NCI-H146 treated with DMSO at 0.1 percent for 48 hours (cell line): ENCODE data around the gene KCNH4.
"Not testable (repeated sequence)": the region's sequence is repeated elsewhere in the genome, so short reads cannot be mapped to it uniquely, and the experiment has no call there.

ENCODE experiments used
- DNase-seq: peaks from one replicate; lab custom pipeline; 2025; ENCODE audit not compliant: unreplicated experiment; lab: John Stamatoyannopoulos, UW

The KCNH4 gene

GRCh38 chr17:42179335-42179734 lies 1.6 kb downstream of the KCNH4 start:
- DNase-seq = no peak

- no peak for DNase-seq
Observed at GRCh38 chr17:42178817-42179216, 2.1 kb downstream of the KCNH4 start.

GRCh38 chr17:42177684-42178083 lies 3.3 kb downstream of the KCNH4 start:
- DNase-seq = no peak

DNA sequence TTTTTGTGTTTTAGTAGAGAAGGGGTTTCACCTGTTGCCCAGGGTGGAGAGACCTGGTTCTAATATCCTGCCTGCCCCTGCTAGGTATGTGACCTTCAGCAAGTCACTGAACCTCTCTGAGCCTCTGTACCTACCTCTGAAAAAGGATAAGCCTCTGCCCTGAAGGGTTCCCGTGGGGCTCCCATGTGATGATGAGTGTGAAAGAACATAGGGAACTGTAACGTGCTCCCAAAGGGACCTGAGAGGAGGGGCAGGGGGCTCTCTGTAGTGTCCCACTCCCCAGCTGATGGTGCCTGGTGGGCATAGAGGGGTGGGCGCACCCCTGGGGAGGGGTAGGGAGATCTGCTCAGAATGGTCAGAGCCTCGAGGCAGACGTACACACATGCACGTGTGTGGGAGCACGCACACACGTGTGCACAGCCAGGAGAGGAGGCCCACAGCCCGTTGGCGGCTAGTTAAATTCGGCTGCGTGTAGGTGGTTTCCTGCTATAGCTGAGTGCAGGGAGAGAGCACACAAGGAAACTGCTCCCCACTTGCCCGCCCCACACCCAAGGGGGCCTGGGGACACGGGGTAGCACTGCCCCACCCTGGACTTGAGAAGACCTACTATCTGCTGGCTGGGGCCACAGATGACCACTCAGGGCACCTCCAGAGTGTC lies 6.7 kb downstream of the KCNH4 start:
- no peak for DNase-seq

- no peak for DNase-seq
Observed at GRCh38 chr17:42171831-42172230, 9.1 kb downstream of the KCNH4 start.

- no peak for DNase-seq
Observed at GRCh38 chr17:42169351-42169750, 11.6 kb downstream of the KCNH4 start.

GRCh38 chr17:42167807-42168206 lies 13.1 kb downstream of the KCNH4 start:
- DNase-seq = no peak

DNA sequence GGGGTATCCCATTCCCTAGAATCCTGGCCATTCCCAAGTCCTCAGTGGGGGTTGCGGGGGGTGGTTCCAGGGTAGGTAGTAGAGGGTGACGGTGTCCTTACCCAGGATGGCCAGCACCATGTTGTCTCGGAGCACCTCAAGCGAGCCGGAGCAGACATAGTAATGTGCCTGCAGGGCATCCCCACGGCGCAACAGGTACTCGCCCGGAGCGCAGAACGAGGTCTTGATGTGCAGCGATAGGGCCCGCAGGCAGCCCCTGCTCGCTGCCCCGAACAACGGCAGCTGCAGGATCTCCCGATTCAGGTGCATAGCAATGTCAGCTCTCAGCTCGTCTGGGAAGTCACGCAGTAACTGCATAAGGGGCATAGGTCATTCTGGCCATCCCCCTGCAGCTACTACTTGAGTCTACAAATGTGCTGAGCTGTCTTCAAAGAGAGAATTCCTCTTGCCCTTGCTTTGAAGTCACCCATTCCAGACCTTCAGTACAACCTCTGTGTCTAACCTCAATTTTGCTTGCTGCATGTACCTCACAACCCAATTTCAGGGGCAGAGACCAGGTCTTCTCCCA lies 14.7 kb downstream of the KCNH4 start:
- DNase-seq = no peak

- DNase-seq = no peak
Observed at GRCh38 chr17:42165751-42166150, 15.2 kb downstream of the KCNH4 start.

DNA sequence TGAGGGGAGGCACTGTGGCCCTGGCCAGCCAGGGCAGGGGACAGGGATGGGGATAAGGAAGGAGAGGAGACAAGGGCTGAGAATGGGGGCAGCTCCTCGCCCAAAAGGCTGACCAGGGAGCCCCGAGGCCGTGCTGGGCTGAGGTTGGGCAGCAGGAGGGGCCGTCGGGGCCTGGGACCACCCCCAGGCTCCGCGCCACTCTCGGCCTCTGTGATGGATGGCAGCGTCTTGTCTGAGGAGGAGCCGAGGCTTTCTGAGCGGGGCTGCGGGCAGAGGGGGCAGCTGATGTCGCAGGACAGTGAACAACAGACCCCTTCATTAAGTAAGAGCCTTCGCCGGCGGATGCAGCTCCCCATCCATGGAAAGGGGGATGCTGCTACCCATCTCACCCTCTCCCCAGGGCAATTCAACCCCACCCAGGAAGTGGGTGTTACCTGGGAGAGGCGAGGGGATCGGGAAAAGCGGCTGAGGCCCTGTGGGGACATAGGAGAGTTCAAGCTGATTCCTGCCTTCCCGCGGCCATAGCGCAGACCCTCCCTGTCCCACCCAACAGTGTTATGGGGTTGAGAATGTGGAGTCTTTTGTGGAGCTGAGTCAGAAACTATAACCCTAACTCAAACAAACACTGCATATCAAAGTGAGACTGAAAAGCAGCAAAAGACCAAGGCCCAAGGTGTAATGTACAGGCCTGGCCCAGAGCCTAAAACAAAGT lies 17.1 kb downstream of the KCNH4 start:
- no peak for DNase-seq

GRCh38 chr17:42163113-42163512 lies 17.8 kb downstream of the KCNH4 start:
- DNase-seq = no peak

DNA sequence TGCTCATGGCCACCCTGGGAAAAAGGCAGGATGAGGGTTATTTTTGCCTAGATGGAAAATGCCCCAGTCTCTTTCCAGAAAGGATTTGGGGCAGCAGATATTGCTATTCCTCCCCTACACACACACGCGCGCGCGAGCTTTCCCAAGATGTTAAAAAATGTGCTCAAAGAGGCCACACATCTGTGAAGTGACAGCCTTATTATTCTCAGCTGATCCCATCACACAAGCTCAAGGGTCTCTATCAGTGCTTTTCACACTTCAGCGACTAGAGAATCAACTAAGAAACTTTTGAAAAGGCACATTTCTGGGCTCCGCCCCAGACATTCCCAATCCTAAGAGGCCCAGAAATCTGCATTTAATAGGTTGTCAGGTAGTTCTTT lies 20.4 kb downstream of the KCNH4 start:
- no peak for DNase-seq

DNA sequence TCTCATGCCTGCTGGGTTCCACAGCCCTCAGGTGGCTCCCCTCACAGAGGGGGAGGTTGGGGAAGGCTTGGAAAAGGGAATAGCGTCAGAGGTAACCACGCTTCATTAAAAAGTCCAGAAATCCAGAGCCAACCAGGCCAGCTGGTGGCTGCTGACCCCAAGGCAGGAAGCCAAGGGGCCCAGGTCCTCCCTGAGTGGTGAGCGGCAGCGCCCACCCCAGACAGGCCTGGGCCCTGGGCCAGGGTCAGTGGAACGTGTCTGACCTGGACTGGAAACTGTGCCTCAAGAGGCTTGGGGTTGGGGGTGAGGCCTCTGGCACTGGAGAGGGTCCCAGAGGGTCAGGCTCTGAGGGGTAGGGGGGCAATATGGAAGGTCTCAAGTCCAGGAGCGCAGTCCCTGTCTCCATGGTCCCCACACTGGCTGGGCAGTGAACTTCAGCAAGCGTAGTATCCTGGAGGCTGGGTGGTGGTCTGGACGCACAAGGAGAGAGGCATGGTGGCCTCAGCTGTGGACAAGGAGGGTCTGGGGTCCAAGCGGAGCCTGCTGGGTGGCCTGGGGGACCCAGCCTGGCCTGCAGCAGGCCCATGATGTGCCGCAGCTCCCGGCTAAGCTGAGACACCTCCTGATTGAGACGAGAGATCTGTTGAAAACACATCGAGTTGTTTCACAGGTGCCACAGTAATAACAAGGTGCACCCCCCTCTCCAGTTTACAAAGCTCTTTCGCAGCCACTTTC lies 21.0 kb downstream of the KCNH4 start:
- no peak for DNase-seq

DNA sequence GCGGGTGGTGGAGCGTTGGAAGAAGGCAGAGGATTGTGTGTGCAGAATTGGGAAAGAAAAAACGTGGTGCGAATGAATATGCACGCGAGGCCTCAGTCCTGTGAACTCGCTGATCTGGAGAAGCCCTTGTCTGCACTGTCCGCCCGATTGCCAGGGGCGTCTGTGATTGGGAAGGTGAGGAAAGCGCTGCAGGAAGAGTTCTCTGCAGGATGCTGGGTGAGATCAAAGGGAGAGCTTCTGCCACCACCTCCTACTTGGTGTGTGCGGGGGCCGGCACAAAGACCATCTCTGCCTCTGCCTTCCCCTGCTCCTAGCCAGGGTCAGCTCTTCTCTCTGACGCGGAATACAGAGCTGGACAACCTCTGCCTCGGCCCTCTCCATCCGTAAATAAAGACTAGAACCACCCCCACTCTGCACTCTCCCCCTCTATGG lies 25.3 kb downstream of the KCNH4 start:
- no peak for DNase-seq

GRCh38 chr17:42153919-42154742 lies 26.8 kb downstream of the KCNH4 start:
- DNase-seq = no peak

DNA sequence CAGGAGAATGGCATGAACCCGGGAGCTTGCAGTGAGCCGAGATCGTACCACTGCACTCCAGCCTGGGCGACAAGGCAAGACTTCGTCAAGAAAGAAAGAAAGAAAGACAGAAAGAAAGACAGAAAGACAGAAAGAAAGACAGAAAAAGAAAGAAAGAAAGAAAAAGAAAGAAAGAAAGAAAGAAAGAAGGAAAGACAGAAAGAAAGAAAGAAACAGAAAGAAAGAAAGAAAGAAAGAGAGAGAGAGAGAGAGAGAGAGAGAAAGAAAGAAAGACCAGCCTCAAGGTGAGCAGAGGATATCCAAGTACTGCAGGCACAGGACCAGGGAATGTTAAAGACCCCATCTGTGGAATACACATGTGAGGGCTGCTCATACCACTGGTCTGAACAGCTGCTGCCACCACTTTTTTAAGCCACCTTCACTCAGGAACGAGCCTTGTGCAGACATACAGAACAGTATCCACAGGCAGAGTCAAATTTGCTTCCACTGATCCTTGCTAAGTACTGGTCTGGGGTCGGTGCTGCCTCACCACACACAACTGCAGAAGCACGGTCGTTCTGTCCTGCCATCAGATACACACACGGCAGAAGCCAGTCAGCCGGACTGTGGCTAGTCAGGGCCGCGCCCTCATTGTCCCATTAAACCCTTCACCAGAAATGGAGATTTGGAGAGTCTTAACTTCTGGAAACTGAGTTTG lies 33.9 kb downstream of the KCNH4 start:
- no peak for DNase-seq

GRCh38 chr17:42143138-42143537 lies 37.8 kb downstream of the KCNH4 start:
- not testable (repeated sequence) for DNase-seq

GRCh38 chr17:42142371-42142896 lies 38.5 kb downstream of the KCNH4 start:
- DNase-seq = no peak

DNA sequence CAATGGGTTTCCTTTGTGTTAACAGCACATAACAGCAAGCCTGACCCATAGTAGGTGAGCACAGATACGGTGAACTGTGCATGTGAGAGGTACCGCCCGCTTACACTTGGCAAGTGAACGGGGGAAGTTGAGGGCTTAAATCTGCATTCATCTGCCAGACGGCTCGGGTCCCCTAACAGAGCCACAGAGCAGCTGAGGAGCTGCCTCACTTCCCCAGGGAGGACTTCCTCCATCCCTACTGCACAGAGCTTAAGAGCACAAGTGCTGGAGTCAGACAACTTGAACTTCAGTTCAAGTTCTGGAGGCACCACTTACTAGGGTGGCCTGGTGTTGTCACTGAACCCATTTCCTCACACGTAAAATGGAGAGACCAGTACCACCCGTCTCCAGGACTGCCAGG lies 39.6 kb downstream of the KCNH4 start:
- no peak for DNase-seq

DNA sequence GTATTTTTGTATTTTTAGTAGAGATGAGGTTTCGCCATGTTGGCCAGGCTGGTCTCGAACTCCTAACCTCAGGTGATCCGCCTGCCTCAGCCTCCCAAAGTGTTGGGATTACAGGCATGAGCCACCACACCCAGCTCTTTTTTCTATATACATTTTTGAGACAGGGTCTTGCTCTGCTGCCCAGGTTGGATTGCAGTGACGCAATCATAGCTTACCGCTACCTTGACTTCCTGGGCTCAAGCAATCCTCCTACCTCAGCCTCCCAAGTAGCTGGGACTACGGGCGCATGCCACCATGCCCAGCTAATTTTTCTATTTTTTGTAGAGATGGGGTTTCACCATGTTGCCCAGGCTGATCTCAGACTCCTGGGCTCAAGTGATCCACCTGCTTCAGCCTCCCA lies 40.3 kb downstream of the KCNH4 start:
- not testable (repeated sequence) for DNase-seq
